ENCODE measurements around the gene POU5F1.
"Not testable (repeated sequence)": the region's sequence is repeated elsewhere in the genome, so short reads cannot be mapped to it uniquely, and the experiment has no call there.

The POU5F1 gene

GRCh38 chr6:31196251-31197022 is 26.0 kb upstream of the POU5F1 start:
- not testable (repeated sequence) for ATAC-seq, H3K9me3 Mint-ChIP-seq, H3K27me3 Mint-ChIP-seq
- Mint-ChIP-seq H3K27ac (peak overlapping the region; percentile 89), H3K4me1 (peaks cover 35% of the 10 kb centered on the region), H3K36me3 (peaks cover 11% of the 10 kb centered on the region), H3K4me3 (peak overlapping the region; percentile 62)

GRCh38 chr6:31195308-31195979 is 25.0 kb upstream of the POU5F1 start:
- not testable (repeated sequence) for H3K9me3 Mint-ChIP-seq, H3K27ac Mint-ChIP-seq, H3K36me3 Mint-ChIP-seq, ATAC-seq, H3K27me3 Mint-ChIP-seq, H3K4me3 Mint-ChIP-seq
- peaks cover 34% of the 10 kb centered on the region for H3K4me1 Mint-ChIP-seq

GRCh38 chr6:31194061-31194834 is 23.8 kb upstream of the POU5F1 start:
- Mint-ChIP-seq H3K4me1 (peaks cover 36% of the 10 kb centered on the region), H3K27ac (peak overlapping the region; percentile 39), H3K36me3 (peaks cover 6% of the 10 kb centered on the region), H3K9me3 (no peaks in the 10 kb centered on the region), H3K4me3 (no peak overlapping the region), H3K27me3 (no peaks in the 10 kb centered on the region)
- ATAC-seq = no peak

- no peak for ATAC-seq
- Mint-ChIP-seq H3K9me3 (no peaks in the 10 kb centered on the region), H3K36me3 (peaks cover 6% of the 10 kb centered on the region), H3K27me3 (no peaks in the 10 kb centered on the region), H3K4me3 (no peak overlapping the region), H3K27ac (no peak overlapping the region), H3K4me1 (peaks cover 29% of the 10 kb centered on the region)
These were observed 22.7 kb upstream of the POU5F1 start for GRCh38 chr6:31193206-31193605.

GRCh38 chr6:31192431-31193105 is 22.1 kb upstream of the POU5F1 start:
- H3K36me3 Mint-ChIP-seq, H3K9me3 Mint-ChIP-seq, H3K4me3 Mint-ChIP-seq, H3K27me3 Mint-ChIP-seq, H3K27ac Mint-ChIP-seq: not testable (repeated sequence)
- peaks cover 23% of the 10 kb centered on the region for H3K4me1 Mint-ChIP-seq
- ATAC-seq = peak; percentile 42

- Mint-ChIP-seq H3K4me1 (peaks cover 34% of the 10 kb centered on the region), H3K36me3 (no peaks in the 10 kb centered on the region), H3K9me3 (no peaks in the 10 kb centered on the region), H3K4me3 (no peak overlapping the region), H3K27me3 (no peaks in the 10 kb centered on the region), H3K27ac (no peak overlapping the region)
- peak; percentile 71 for ATAC-seq
These were observed 20.0 kb upstream of the POU5F1 start for GRCh38 chr6:31190488-31190887.

- H3K27ac Mint-ChIP-seq, H3K27me3 Mint-ChIP-seq, H3K36me3 Mint-ChIP-seq, H3K4me3 Mint-ChIP-seq, ATAC-seq, H3K9me3 Mint-ChIP-seq: not testable (repeated sequence)
- H3K4me1 Mint-ChIP-seq = peaks cover 32% of the 10 kb centered on the region
These were observed 18.7 kb upstream of the POU5F1 start for GRCh38 chr6:31189223-31189622.

GRCh38 chr6:31187780-31188194 is 17.3 kb upstream of the POU5F1 start:
- H3K9me3 Mint-ChIP-seq = no peaks in the 10 kb centered on the region
- no peak overlapping the region for H3K4me3 Mint-ChIP-seq
- no peak for ATAC-seq
- H3K27me3 Mint-ChIP-seq = no peaks in the 10 kb centered on the region
- H3K4me1 Mint-ChIP-seq = peaks cover 32% of the 10 kb centered on the region
- no peaks in the 10 kb centered on the region for H3K36me3 Mint-ChIP-seq
- H3K27ac Mint-ChIP-seq = no peak overlapping the region

- Mint-ChIP-seq H3K4me1 (peaks cover 25% of the 10 kb centered on the region), H3K4me3 (no peak overlapping the region)
These were observed 15.7 kb upstream of the POU5F1 start for GRCh38 chr6:31186052-31186734.

GRCh38 chr6:31185695-31186051 is 15.2 kb upstream of the POU5F1 start:
- H3K27me3 Mint-ChIP-seq, H3K9me3 Mint-ChIP-seq, H3K36me3 Mint-ChIP-seq, ATAC-seq: not testable (repeated sequence)
- Mint-ChIP-seq H3K27ac (peak overlapping the region; percentile 91), H3K4me1 (peaks cover 23% of the 10 kb centered on the region), H3K4me3 (peak overlapping the region; percentile 16)

More at GRCh38 chr6:31186052-31186734, 15.7 kb upstream of the POU5F1 start:
- Mint-ChIP-seq H3K27me3 (no peaks in the 10 kb centered on the region), H3K27ac (peak overlapping the region; percentile 91), H3K9me3 (no peaks in the 10 kb centered on the region), H3K36me3 (no peaks in the 10 kb centered on the region)
- ATAC-seq = no peak

GRCh38 chr6:31183859-31184258 is 13.4 kb upstream of the POU5F1 start:
- H3K36me3 Mint-ChIP-seq, ATAC-seq, H3K27me3 Mint-ChIP-seq, H3K27ac Mint-ChIP-seq, H3K4me3 Mint-ChIP-seq, H3K9me3 Mint-ChIP-seq: not testable (repeated sequence)
- H3K4me1 Mint-ChIP-seq = peaks cover 32% of the 10 kb centered on the region

GRCh38 chr6:31183287-31183686 is 12.8 kb upstream of the POU5F1 start:
- H3K4me1 Mint-ChIP-seq = peaks cover 37% of the 10 kb centered on the region
- H3K27me3 Mint-ChIP-seq, H3K27ac Mint-ChIP-seq, H3K9me3 Mint-ChIP-seq, H3K36me3 Mint-ChIP-seq, H3K4me3 Mint-ChIP-seq, ATAC-seq: not testable (repeated sequence)

- peak overlapping the region; percentile 86 for H3K27ac Mint-ChIP-seq
- H3K9me3 Mint-ChIP-seq = no peaks in the 10 kb centered on the region
These were observed 10.0 kb upstream of the POU5F1 start for GRCh38 chr6:31180500-31180899.

GRCh38 chr6:31179896-31180295 is 9.4 kb upstream of the POU5F1 start:
- H3K4me1 Mint-ChIP-seq = peaks cover 22% of the 10 kb centered on the region
- H3K27me3 Mint-ChIP-seq = no peaks in the 10 kb centered on the region
- H3K9me3 Mint-ChIP-seq = no peaks in the 10 kb centered on the region
- H3K36me3 Mint-ChIP-seq = no peaks in the 10 kb centered on the region
- no peak for ATAC-seq
- peak overlapping the region; percentile 86 for H3K27ac Mint-ChIP-seq
- H3K4me3 Mint-ChIP-seq = peak overlapping the region; percentile 87

More at GRCh38 chr6:31180500-31180899, 10.0 kb upstream of the POU5F1 start:
- no peaks in the 10 kb centered on the region for H3K36me3 Mint-ChIP-seq
- ATAC-seq = peak; percentile 96
- H3K4me1 Mint-ChIP-seq = peaks cover 23% of the 10 kb centered on the region
- no peaks in the 10 kb centered on the region for H3K27me3 Mint-ChIP-seq
- H3K4me3 Mint-ChIP-seq = peak overlapping the region; percentile 87

- Mint-ChIP-seq H3K4me1 (peaks cover 22% of the 10 kb centered on the region), H3K9me3 (no peaks in the 10 kb centered on the region), H3K27ac (peak overlapping the region; percentile 7), H3K4me3 (no peak overlapping the region), H3K27me3 (no peaks in the 10 kb centered on the region), H3K36me3 (no peaks in the 10 kb centered on the region)
- no peak for ATAC-seq
These were observed 8.5 kb upstream of the POU5F1 start for GRCh38 chr6:31179042-31179386.
